Endothelial cell of umbilical vein (primary cell): Measurements from ENCODE around the gene GPNMB. TPM values are rescaled to one million over a fixed set of nuclear protein-coding genes. Genes with fewer than 3 reads are reported as not detected.

Experiments used
- BruUV-seq: library from RNA; stranded (reverse); fragments of 400-500 nt; replicated peaks from 2 replicates; lab custom pipeline; 2021; lab: Mats Ljungman, UMichigan
- CTCF ChIA-PET: fragments of 300-600, 350-600 bp; sonication (Branson Sonifier 250); formaldehyde crosslinking; loops from one replicate; lab custom pipeline; 2021; ENCODE audit warnings: antibody characterized with exemption, inconsistent platforms; lab: Charles Lee
- POLR2A ChIA-PET: fragments of 300-600, 350-600 bp; sonication (Branson Sonifier 250); formaldehyde crosslinking; loops from one replicate; lab custom pipeline; 2021; ENCODE audit warnings: antibody characterized with exemption, inconsistent platforms; lab: Charles Lee
- DNase-seq: peaks from one replicate; pipeline ENCODE4 v3.0.0-alpha.2; 2011; ENCODE audit warnings: low read depth, low spot score
- FAIRE-seq: peaks from 2 replicates; lab custom pipeline; 2011; peaks lifted over from hg19 to GRCh38; lab: Jason Lieb, UNC
- H2AFZ ChIP-seq: 2 replicates; pipeline ENCODE4 v1.6.0; 2012; ENCODE audit warnings: low read depth, low read length, control low read depth, inconsistent platforms
- H3K27ac ChIP-seq: 2 replicates; pipeline ENCODE4 v1.5.1; 2011; ENCODE audit warnings: low read depth, mild to moderate bottlenecking, control low read depth, low read length, moderate library complexity; ENCODE audit not compliant: insufficient read depth
- H3K27me3 ChIP-seq, 2 experiments: 2 replicates each; pipeline versions ENCODE4 v1.6.0 to v1.6.1; 2011; ENCODE audit warnings: low read length in 2 of 2, mixed read lengths in 1 of 2; ENCODE audit not compliant: control insufficient read depth in 2 of 2, insufficient read depth in 2 of 2
- H3K36me3 ChIP-seq, 2 experiments: 2 replicates in 1 of 2; 3 replicates in 1 of 2; pipeline ENCODE4 v1.5.1; 2011; ENCODE audit warnings: low read length in 2 of 2, mild to moderate bottlenecking in 1 of 2, moderate library complexity in 1 of 2; ENCODE audit not compliant: control insufficient read depth in 2 of 2, insufficient read depth in 2 of 2; ENCODE audit errors: extremely low read depth in 1 of 2
- H3K4me1 ChIP-seq: 3 replicates; pipeline ENCODE4 v1.5.1; 2011; ENCODE audit warnings: mild to moderate bottlenecking, low read length; ENCODE audit not compliant: control insufficient read depth, insufficient read depth; ENCODE audit errors: extremely low read depth
- H3K4me2 ChIP-seq: 2 replicates; pipeline ENCODE4 v1.6.1; 2011; ENCODE audit warnings: low read length, control low read depth, mixed read lengths; ENCODE audit not compliant: insufficient read depth
- H3K4me3 ChIP-seq, 3 experiments: fragments of 200-600 bp in 1 of 3; sonication (generic), shearing (Covaris generic) in 1 of 3; replicated peaks in 1 of 3; 2 replicates each; pipeline ENCODE4 v1.5.1; 2011 to 2016; ENCODE audit warnings: control low read depth in 3 of 3, low read length in 3 of 3, mild to moderate bottlenecking in 2 of 3, inconsistent platforms in 1 of 3, low read depth in 1 of 3, moderate library complexity in 1 of 3; ENCODE audit not compliant: insufficient read depth in 1 of 3
- H3K79me2 ChIP-seq: 2 replicates; pipeline ENCODE4 v1.6.0; 2012; ENCODE audit warnings: low read length, inconsistent platforms; ENCODE audit not compliant: control insufficient read depth, insufficient read depth
- H3K9ac ChIP-seq: replicated peaks from 2 replicates; pipeline ENCODE3; 2011; ENCODE audit warnings: low read length, control low read depth; ENCODE audit not compliant: insufficient read depth; ENCODE audit errors: extremely low read depth
- H3K9me1 ChIP-seq: replicated peaks from 3 replicates; pipeline ENCODE4 v1.6.0; 2011; ENCODE audit warnings: mild to moderate bottlenecking, low read length; ENCODE audit not compliant: control insufficient read depth, insufficient read depth; ENCODE audit errors: extremely low read depth
- H3K9me3 ChIP-seq: replicated peaks from 2 replicates; pipeline ENCODE4 v1.5.1; 2012; ENCODE audit warnings: low read length, inconsistent platforms; ENCODE audit not compliant: control insufficient read depth, insufficient read depth
- H4K20me1 ChIP-seq: replicated peaks from 2 replicates; pipeline ENCODE3; 2011; ENCODE audit warnings: mild to moderate bottlenecking, low read length; ENCODE audit not compliant: control insufficient read depth, insufficient read depth; ENCODE audit errors: extremely low read depth
- CTCF ChIP-seq, 2 donors: IDR thresholded peaks; 1 replicate in 1 of 2; 2 replicates in 1 of 2; pipeline ENCODE4 v1.5.1; 2011; ENCODE audit warnings: low read length in 2 of 2, mild to moderate bottlenecking in 2 of 2, moderate library complexity in 2 of 2, control low read depth in 1 of 2, inconsistent platforms in 1 of 2, low read depth in 1 of 2; ENCODE audit not compliant: insufficient read depth in 1 of 2; ENCODE audit errors: extremely low read depth in 1 of 2
- EZH2 ChIP-seq: IDR thresholded peaks from 2 replicates; pipeline ENCODE4 v1.6.1; 2012; ENCODE audit warnings: borderline replicate concordance, low read depth, mild to moderate bottlenecking, moderate library complexity, low read length, inconsistent platforms; ENCODE audit not compliant: severe bottlenecking
- FOS ChIP-seq: IDR thresholded peaks from 2 replicates; pipeline ENCODE4 v1.6.1; 2011; ENCODE audit warnings: mild to moderate bottlenecking, low read length, moderate library complexity, borderline replicate concordance; ENCODE audit not compliant: insufficient read depth
- GATA2 ChIP-seq: IDR thresholded peaks from 2 replicates; pipeline ENCODE4 v1.7.0; 2011; ENCODE audit warnings: low read depth, mild to moderate bottlenecking, moderate library complexity, mixed read lengths, low read length; ENCODE audit not compliant: insufficient read length, insufficient read depth
- JUN ChIP-seq: IDR thresholded peaks from 2 replicates; pipeline ENCODE4 v1.6.1; 2011; ENCODE audit warnings: borderline replicate concordance, low read depth; ENCODE audit not compliant: insufficient read length, insufficient read depth
- MAX ChIP-seq: IDR thresholded peaks from 2 replicates; pipeline ENCODE4 v1.6.1; 2011; ENCODE audit not compliant: insufficient read depth, insufficient read length
- MYC ChIP-seq: IDR thresholded peaks from one replicate; pipeline ENCODE4 v1.6.1; 2011; ENCODE audit warnings: mild to moderate bottlenecking, low read depth, low read length
- POLR2A ChIP-seq: IDR thresholded peaks from 2 replicates; pipeline ENCODE4 v1.6.1; 2012; ENCODE audit warnings: low read depth, mild to moderate bottlenecking, control low read depth, low read length
- POLR2AphosphoS5 ChIP-seq: IDR thresholded peaks from 2 replicates; pipeline ENCODE4 v1.6.1; 2012; ENCODE audit warnings: low read depth, mild to moderate bottlenecking, control low read depth, low read length, moderate library complexity; ENCODE audit not compliant: insufficient read depth
- dilution Hi-C: fragments of 300-500 bp; cut with MboI; formaldehyde crosslinking; loops from one replicate; pipeline ENCODE4 v1.15.0; 2019; ENCODE audit warnings: low sequenced_read_pairs; ENCODE audit not compliant: extremely low pct_ligation_motif_present
- intact Hi-C: fragments of 100-400 bp; cut with micrococcal nuclease; formaldehyde crosslinking; loops from one replicate; pipeline ENCODE4 v1.10.0; 2022
- polyA plus RNA-seq, 4 experiments: library from polyadenylated mRNA; depleted of rRNA in 3 of 4; stranded (reverse) in 3 of 4; unstranded in 1 of 4; fragments of >200 nt; gene quantifications; 2 replicates each; pipeline versions ENCODE4 v1.2.1 to v1.2.3, GENCODE V29; 2011 to 2012; ENCODE audit warnings: missing spikeins in 1 of 4
- total RNA-seq: library from RNA; stranded (reverse); gene quantifications from 2 replicates; pipeline ENCODE4 v1.2.3, GENCODE V29; 2021

The GPNMB gene
- total and polyA plus RNA-seq, 2 donors (not counting 3 experiments of a cell fraction or from before 2014, with no cell fraction given), result 0.29 to 0.33 TPM

- no peak for TF ChIP-seq CTCF (IDR thresholded peaks at IDR 0.05; ENCODE audit: extremely low read depth in 1 of 2, insufficient read depth in 1 of 2, low read depth in 1 of 2, low read length in 2 of 2)
- TF ChIP-seq FOS, result no peak
- no peak for TF ChIP-seq POLR2A
- H2AFZ ChIP-seq, result no peak overlapping the region
- H3K9me3 ChIP-seq, result no peaks in the 10 kb centered on the region
- no peaks in the 10 kb centered on the region for H3K79me2 ChIP-seq
- FAIRE-seq, result no peak
- H4K20me1 ChIP-seq, result no peaks in the 10 kb centered on the region
- DNase-seq, result no peak
- dilution Hi-C loops (no loop called here), intact Hi-C loops (no loop called here)
- ChIA-PET CTCF (interaction anchor here (1.0 to 1.6 kb wide), 5 partner anchors 9 to 128 kb away, joined by 3 to 9 read pairs (median 6); no protein-coding TSS in a partner anchor), POLR2A (no interaction called here)
- no peak overlapping the region for H3K4me2 ChIP-seq
- BruUV-seq, result no TSS peak
- H3K27ac ChIP-seq, result no peak overlapping the region
- H3K4me3 ChIP-seq, result no peak overlapping the region
- no peaks in the 10 kb centered on the region for H3K36me3 ChIP-seq
- no peaks in the 10 kb centered on the region for H3K9me1 ChIP-seq
- no peaks in the 10 kb centered on the region for H3K4me1 ChIP-seq
- H3K27me3 ChIP-seq, result peaks cover 5 to 7% of the 10 kb centered on the region in 2 experiments
- H3K9ac ChIP-seq, result no peak overlapping the region
Measured at GRCh38 chr7:23214423-23214822, 32.2 kb upstream of the GPNMB start.

DNA sequence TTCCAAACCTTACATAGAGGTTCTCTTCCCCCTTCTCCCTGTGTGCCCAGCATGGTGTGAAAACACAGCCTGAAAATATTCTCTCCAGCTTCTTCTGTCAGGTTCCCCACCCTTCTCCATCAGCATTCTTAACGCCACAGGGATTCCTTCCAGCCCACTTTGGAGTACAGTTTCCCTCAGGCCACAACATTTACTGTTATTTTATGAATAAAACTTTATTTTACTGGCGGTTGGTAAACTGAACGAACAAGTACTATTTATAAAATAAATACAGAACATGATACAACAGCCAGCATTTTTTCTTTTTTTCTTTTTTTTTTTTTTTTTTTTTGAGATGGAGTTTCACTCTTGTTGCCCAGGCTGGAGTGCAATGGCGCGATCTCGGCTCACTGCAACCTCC is 31.6 kb upstream of the GPNMB start:
- no peaks in the 10 kb centered on the region for H4K20me1 ChIP-seq
- H3K9me3 ChIP-seq, result no peaks in the 10 kb centered on the region
- H3K27me3 ChIP-seq, result peaks cover 5 to 7% of the 10 kb centered on the region in 2 experiments
- no peak overlapping the region for H2AFZ ChIP-seq
- no peak overlapping the region for H3K4me3 ChIP-seq
- POLR2A ChIA-PET, result no interaction called here
- CTCF ChIA-PET, result interaction anchor here (1.0 to 1.6 kb wide), 6 partner anchors 9 to 129 kb away, joined by 3 to 9 read pairs (median 4); no protein-coding TSS in a partner anchor
- DNase-seq (no peak), FAIRE-seq (no peak)
- BruUV-seq, result no TSS peak
- no peak overlapping the region for H3K4me2 ChIP-seq
- TF ChIP-seq CTCF (IDR thresholded peaks at IDR 0.05; ENCODE audit: extremely low read depth in 1 of 2, insufficient read depth in 1 of 2, low read depth in 1 of 2, low read length in 2 of 2), result no peak
- no peak for TF ChIP-seq MYC
- no peak for TF ChIP-seq FOS
- no peak for TF ChIP-seq GATA2
- no peak for TF ChIP-seq MAX
- TF ChIP-seq EZH2, result no peak
- no peak for TF ChIP-seq POLR2AphosphoS5
- TF ChIP-seq JUN, result no peak
- no peak for TF ChIP-seq POLR2A
- no peak overlapping the region for H3K9ac ChIP-seq
- H3K9me1 ChIP-seq, result no peaks in the 10 kb centered on the region
- no peak overlapping the region for H3K27ac ChIP-seq
- no peaks in the 10 kb centered on the region for H3K4me1 ChIP-seq
- dilution Hi-C loops (no loop called here), intact Hi-C loops (no loop called here)
- no peaks in the 10 kb centered on the region for H3K79me2 ChIP-seq
- no peaks in the 10 kb centered on the region for H3K36me3 ChIP-seq
